PC-9 (cell line): Measurements from ENCODE around the gene NDUFS2. TPM values are rescaled to one million over a fixed set of nuclear protein-coding genes. Genes with fewer than 3 reads are reported as not detected.
A peak's percentile ranks its signal among the peaks of the same experiment; 100 is the strongest.

Experiments used
- BruUV-seq: library from RNA; stranded (reverse); fragments of 400-500 nt; replicated peaks from 2 replicates; lab custom pipeline; 2021; lab: Mats Ljungman, UMichigan
- CTCF ChIA-PET: fragments of 300-600 bp; sonication (Branson Sonifier 250); formaldehyde crosslinking; loops from one replicate; lab custom pipeline; 2022; ENCODE audit warnings: antibody characterized with exemption; lab: Charles Lee
- POLR2A ChIA-PET: fragments of 300-600 bp; sonication (Branson Sonifier 250); formaldehyde crosslinking; loops from one replicate; lab custom pipeline; 2022; ENCODE audit warnings: antibody characterized with exemption; ENCODE audit not compliant: unreplicated experiment; lab: Charles Lee
- DNase-seq, 2 experiments: peaks; one replicate each; pipeline versions ENCODE4 v3.0.0 to v3.0.0-alpha.2; 2015 to 2022; ENCODE audit warnings: mixed read lengths in 1 of 2
- H2AFZ ChIP-seq: fragments of 200-600 bp; sonication (generic); 2 replicates; pipeline ENCODE4 v1.8.1; 2017; ENCODE audit warnings: antibody characterized with exemption
- H3F3A ChIP-seq: fragments of 200-600 bp; sonication (generic); 2 replicates; pipeline ENCODE4 v1.8.1; 2017; ENCODE audit warnings: antibody characterized with exemption, mild to moderate bottlenecking, low read depth; ENCODE audit not compliant: insufficient read depth
- H3K27ac ChIP-seq: fragments of 200-600 bp; sonication (generic); 2 replicates; pipeline ENCODE4 v1.6.1; 2016; ENCODE audit warnings: mixed run types
- H3K27me3 ChIP-seq: fragments of 200-600 bp; sonication (generic); 2 replicates; pipeline ENCODE4 v1.6.1; 2016; ENCODE audit warnings: low read depth, mixed run types; ENCODE audit not compliant: insufficient read depth
- H3K36me3 ChIP-seq: fragments of 200-600 bp; sonication (generic); 2 replicates; pipeline ENCODE4 v1.6.1; 2016; ENCODE audit warnings: low read depth, mixed run types
- H3K4me1 ChIP-seq: fragments of 200-600 bp; sonication (generic); replicated peaks from 2 replicates; pipeline ENCODE4 v1.6.1; 2016; ENCODE audit warnings: mixed run types; ENCODE audit not compliant: insufficient read depth
- H3K4me2 ChIP-seq: fragments of 200-600 bp; sonication (generic); 2 replicates; pipeline ENCODE4 v1.6.1; 2017; ENCODE audit warnings: mixed run types
- H3K4me3 ChIP-seq: fragments of 200-600 bp; sonication (generic); 2 replicates; pipeline ENCODE4 v1.6.1; 2016; ENCODE audit warnings: mixed run types
- H3K79me2 ChIP-seq: fragments of 200-600 bp; sonication (generic); 2 replicates; pipeline ENCODE4 v1.6.1; 2017; ENCODE audit warnings: low read depth, mixed run types
- H3K9me2 ChIP-seq: fragments of 200-600 bp; sonication (generic); 2 replicates; pipeline ENCODE4 v1.8.1; 2017; ENCODE audit warnings: mild to moderate bottlenecking; ENCODE audit not compliant: insufficient read depth
- H3K9me3 ChIP-seq: fragments of 200-600 bp; sonication (generic); 2 replicates; pipeline ENCODE4 v1.8.1; 2016; ENCODE audit warnings: low read depth; ENCODE audit not compliant: insufficient read depth
- H4K20me1 ChIP-seq: fragments of 200-600 bp; sonication (generic); 2 replicates; pipeline ENCODE4 v1.8.1; 2017; ENCODE audit not compliant: insufficient read depth
- CTCF ChIP-seq: fragments of 200-600 bp; sonication (generic); conservative IDR thresholded peaks from 2 replicates; pipeline ENCODE4 v1.6.1; 2017; ENCODE audit warnings: mixed run types, antibody characterized with exemption, mild to moderate bottlenecking, moderate library complexity
- EZH2 ChIP-seq: fragments of 200-600 bp; sonication (generic); IDR thresholded peaks from 2 replicates; pipeline ENCODE4 v1.8.0; 2017; ENCODE audit warnings: antibody characterized with exemption, low read depth
- intact Hi-C: fragments of 100-400 bp; cut with micrococcal nuclease; formaldehyde crosslinking; loops from one replicate; pipeline ENCODE4 v1.10.0; 2022; ENCODE audit not compliant: unreplicated experiment
- total RNA-seq: library from RNA; stranded (reverse); gene quantifications from 2 replicates; pipeline ENCODE4 v1.2.3, GENCODE V29; 2021

The NDUFS2 gene
- total RNA-seq, 1 experiment from 2014 or later: 99.5 TPM

- H3K27ac ChIP-seq: no peak overlapping the region
- no peaks in the 10 kb centered on the region for H3K27me3 ChIP-seq
- H3K9me3 ChIP-seq: no peaks in the 10 kb centered on the region
- no peaks in the 10 kb centered on the region for H3F3A ChIP-seq
- intact Hi-C loops: no loop called here
- peak in 1 of 2 experiments; percentile 70 for DNase-seq
- ChIA-PET CTCF (no interaction called here), POLR2A (no interaction called here)
- no peak overlapping the region for H3K4me3 ChIP-seq
- no peak overlapping the region for H3K4me2 ChIP-seq
- H4K20me1 ChIP-seq: no peaks in the 10 kb centered on the region; the same call in 1 of the 2 replicates
- H3K9me2 ChIP-seq: no peaks in the 10 kb centered on the region
- BruUV-seq: no TSS peak
- TF ChIP-seq EZH2 (no peak), CTCF (no peak)
- H3K36me3 ChIP-seq: no peaks in the 10 kb centered on the region
- 0 out of 2 replicates have a peak, but pooled peaks cover 5% of the 10 kb centered on the region for H3K4me1 ChIP-seq
- no peaks in the 10 kb centered on the region for H3K79me2 ChIP-seq
- H2AFZ ChIP-seq: no peak overlapping the region
Measured at GRCh38 chr1:161235957-161236775, 34.0 kb downstream of the NDUFS2 start.

- Histone ChIP-seq H3K4me3 (no peak within 1 kb of the TSS), H4K20me1 (no peaks in the 10 kb centered on the region), H2AFZ (no peak within 1 kb of the TSS), H3K27ac (no peak within 1 kb of the TSS), H3K9me2 (no peaks in the 10 kb centered on the region), H3F3A (peaks cover 5% of the 10 kb centered on the region; the same call in 1 of the 2 replicates), H3K27me3 (no peaks in the 10 kb centered on the region), H3K4me2 (no peak within 1 kb of the TSS), H3K4me1 (0 out of 2 replicates have a peak, but pooled peaks cover 5% of the 10 kb centered on the region), H3K79me2 (no peaks in the 10 kb centered on the region), H3K36me3 (no peaks in the 10 kb centered on the region), H3K9me3 (no peaks in the 10 kb centered on the region)
- TF ChIP-seq EZH2 (no peak), CTCF (no peak)
- BruUV-seq: no TSS peak
- intact Hi-C loops: no loop called here
- no peak for DNase-seq
- ChIA-PET CTCF (interaction anchor here (0.7 kb wide), 1 partner anchor 31 kb away, joined by 4 read pairs; no protein-coding TSS in a partner anchor), POLR2A (no interaction called here)
Measured at GRCh38 chr1:161238039-161238473, 35.9 kb downstream of the NDUFS2 start, which contains the start of gene NR1I3. TSS of gene NR1I3 (minus strand) at chr1:161238203. CDS start at chr1:161236565, 1,638 bp downstream.

GRCh38 chr1:161241682-161242081, 39.5 kb downstream of the NDUFS2 start:
- H3K27me3 ChIP-seq: no peaks in the 10 kb centered on the region
- no peaks in the 10 kb centered on the region for H3K9me2 ChIP-seq
- 0 out of 2 replicates have a peak, but pooled peaks cover under 1% of the 10 kb centered on the region for H3K4me1 ChIP-seq
- no peak overlapping the region for H3K4me3 ChIP-seq
- H3K79me2 ChIP-seq: no peaks in the 10 kb centered on the region
- no peak for DNase-seq
- no peak overlapping the region for H3K27ac ChIP-seq
- no peaks in the 10 kb centered on the region for H4K20me1 ChIP-seq
- BruUV-seq: no TSS peak
- peaks cover 5% of the 10 kb centered on the region; the same call in 1 of the 2 replicates for H3F3A ChIP-seq
- no peaks in the 10 kb centered on the region for H3K36me3 ChIP-seq
- TF ChIP-seq EZH2 (no peak), CTCF (no peak)
- no peaks in the 10 kb centered on the region for H3K9me3 ChIP-seq
- no peak overlapping the region for H2AFZ ChIP-seq
- CTCF ChIA-PET: no interaction called here
- intact Hi-C loops: no loop called here
- POLR2A ChIA-PET: no interaction called here
- H3K4me2 ChIP-seq: no peak overlapping the region
